A172 (cell line): ENCODE data around the gene PGPEP1. TPM values are rescaled to one million over a fixed set of nuclear protein-coding genes. Genes with fewer than 3 reads are reported as not detected.
A peak's percentile ranks its signal among the peaks of the same experiment; 100 is the strongest.

Source experiments
- DNase-seq: peaks from one replicate; pipeline ENCODE4 v3.0.0-alpha.2; 2015; ENCODE audit warnings: low spot score
- total RNA-seq: library from RNA; depleted of rRNA; stranded (reverse); fragments of >200 nt; shearing (Covaris generic); gene quantifications from 2 replicates; pipeline ENCODE4 v1.2.3, GENCODE V29; 2014; rRNA removed

The PGPEP1 gene
- total RNA-seq, 1 experiment from 2014 or later = 19.1 TPM

GRCh38 chr19:18418029-18418482 is 77.7 kb downstream of the PGPEP1 start:
- DNase-seq = no peak

GRCh38 chr19:18418483-18419194 is 78.2 kb downstream of the PGPEP1 start:
- DNase-seq = no peak

GRCh38 chr19:18419195-18419698 is 78.8 kb downstream of the PGPEP1 start, which contains the start of gene SSBP4:
SSBP4 (plus strand) TSS chr19:18419398; CDS start chr19:18419649, 251 bp downstream.
- peak; percentile 55 for DNase-seq

Other genes with a start within 250 kb of the PGPEP1 start
- 2.7 and 3.0 TPM in 2 replicates for gene MAST3, start 242.8 kb upstream of the PGPEP1 start, total RNA-seq
- gene PIK3R2, start 187.4 kb upstream of the PGPEP1 start, total RNA-seq = 32.3 and 43.2 TPM in 2 replicates
- gene IFI30, start 166.8 kb upstream of the PGPEP1 start, total RNA-seq = 28.2 and 40.5 TPM in 2 replicates
- gene MPV17L2, start 147.4 kb upstream of the PGPEP1 start, total RNA-seq = 17.1 and 40.0 TPM in 2 replicates
- gene RAB3A, start 136.6 kb upstream of the PGPEP1 start, total RNA-seq = 0.26 and 2.6 TPM in 2 replicates
- gene PDE4C, start 114.2 kb upstream of the PGPEP1 start, total RNA-seq = 0.02 TPM in 1 of 2 replicates, not detected in the other
- 0.69 and 1.2 TPM in 2 replicates for gene IQCN, start 66.1 kb upstream of the PGPEP1 start, total RNA-seq
- gene JUND, start 59.0 kb upstream of the PGPEP1 start, total RNA-seq = 91.3 and 129 TPM in 2 replicates
- 403 and 478 TPM in 2 replicates for gene LSM4, start 17.5 kb upstream of the PGPEP1 start, total RNA-seq
- gene GDF15, start 45.6 kb downstream of the PGPEP1 start, total RNA-seq = 89.8 and 93.9 TPM in 2 replicates
- gene LRRC25, start 57.0 kb downstream of the PGPEP1 start, total RNA-seq = 0.07 TPM in 1 of 2 replicates, not detected in the other
- gene SSBP4, start 78.8 kb downstream of the PGPEP1 start, total RNA-seq = 88.7 and 127 TPM in 2 replicates
- gene ISYNA1, start 97.5 kb downstream of the PGPEP1 start, total RNA-seq = 0.72 and 0.98 TPM in 2 replicates
- 9.0 and 10.3 TPM in 2 replicates for gene ELL, start 181.5 kb downstream of the PGPEP1 start, total RNA-seq
- 286 and 312 TPM in 2 replicates for gene FKBP8, start 203.0 kb downstream of the PGPEP1 start, total RNA-seq
- 111 and 117 TPM in 2 replicates for gene KXD1, start 217.3 kb downstream of the PGPEP1 start, total RNA-seq
- gene UBA52, start 231.3 kb downstream of the PGPEP1 start, total RNA-seq = 779 and 974 TPM in 2 replicates
- gene REX1BD, start 248.2 kb downstream of the PGPEP1 start, total RNA-seq = 122 and 137 TPM in 2 replicates